K562 (cell line): ENCODE measurements around the gene RCC1. TPM values are rescaled to one million over a fixed set of nuclear protein-coding genes. Genes with fewer than 3 reads are reported as not detected.
A peak's percentile ranks its signal among the peaks of the same experiment; 100 is the strongest.

Experiments
- CHCHD3 ChIP-seq: fragments of 250-450 bp; sonication (Bioruptor Pico); IDR thresholded peaks from 2 replicates; pipeline ENCODE4 v2.1.2; 2022; ENCODE audit warnings: mild to moderate bottlenecking
- CTBP1 ChIP-seq: fragments of 450-650 bp; IDR thresholded peaks from 2 replicates; pipeline ENCODE4 v1.6.1; 2016; ENCODE audit warnings: borderline replicate concordance
- GABPB1 ChIP-seq: sonication (generic); formaldehyde crosslinking; IDR thresholded peaks from 2 replicates; pipeline ENCODE4 v1.8.0; 2022; ENCODE audit warnings: mild to moderate bottlenecking, missing genetic modification reagents
- LARP7 ChIP-seq: fragments of 450-650 bp; IDR thresholded peaks from 2 replicates; pipeline ENCODE4 v1.6.1; 2016
- MGA ChIP-seq: fragments of 450-650 bp; IDR thresholded peaks from 2 replicates; pipeline ENCODE4 v1.6.1; 2016; ENCODE audit warnings: mild to moderate bottlenecking, moderate library complexity
- NFE2 ChIP-seq: IDR thresholded peaks from 2 replicates; pipeline ENCODE4 v1.6.1; 2014; ENCODE audit warnings: antibody characterized with exemption, low read depth
- PHF20 ChIP-seq: fragments of 450-650 bp; IDR thresholded peaks from 2 replicates; pipeline ENCODE4 v1.6.1; 2018; ENCODE audit not compliant: partially characterized antibody
- SMAD4 ChIP-seq: fragments of 250-450 bp; sonication (Bioruptor Pico); conservative IDR thresholded peaks from 2 replicates; pipeline ENCODE4 v1.8.0; 2021; ENCODE audit warnings: inconsistent platforms, mild to moderate bottlenecking, moderate library complexity
- SOX6 ChIP-seq: fragments of 450-650 bp; IDR thresholded peaks from 2 replicates; pipeline ENCODE4 v1.6.1; 2014; ENCODE audit warnings: mild to moderate bottlenecking
- STAG1 ChIP-seq: sonication (generic); formaldehyde crosslinking; IDR thresholded peaks from 2 replicates; pipeline ENCODE4 v1.5.0; 2020; ENCODE audit warnings: missing genetic modification reagents, borderline replicate concordance
- TAF7 ChIP-seq: fragments of 450-650 bp; IDR thresholded peaks from 2 replicates; pipeline ENCODE4 v1.6.1; 2016; ENCODE audit warnings: missing genetic modification characterization, missing compliant biosample characterization
- TCF7L2 ChIP-seq: fragments of 150-350 bp; IDR thresholded peaks from 2 replicates; pipeline ENCODE4 v1.6.1; 2016; ENCODE audit warnings: low read depth, mild to moderate bottlenecking, low read length, moderate library complexity
- TSC22D4 ChIP-seq: fragments of 450-650 bp; IDR thresholded peaks from 2 replicates; pipeline ENCODE4 v1.6.1; 2016; ENCODE audit warnings: missing genetic modification characterization, missing biosample characterization, control low read depth
- ZBTB7A ChIP-seq: IDR thresholded peaks from 2 replicates; pipeline ENCODE4 v1.6.1; 2011; ENCODE audit warnings: low read depth, mild to moderate bottlenecking, low read length, moderate library complexity, borderline replicate concordance; ENCODE audit not compliant: control insufficient read depth
- ZNF263 ChIP-seq: sonication (generic); formaldehyde crosslinking; IDR thresholded peaks from 2 replicates; pipeline ENCODE4 v1.8.0; 2022; ENCODE audit warnings: mild to moderate bottlenecking, missing genetic modification reagents, borderline replicate concordance
- ZNF277 ChIP-seq: fragments of 250-450 bp; sonication (Bioruptor Pico); IDR thresholded peaks from 2 replicates; pipeline ENCODE4 v1.8.0; 2022; ENCODE audit warnings: inconsistent platforms, mild to moderate bottlenecking, moderate library complexity, borderline replicate concordance
- ZNF282 ChIP-seq: sonication (generic); formaldehyde crosslinking; IDR thresholded peaks from 2 replicates; pipeline ENCODE4 v1.8.1; 2023; ENCODE audit warnings: missing genetic modification reagents
- ZNF408 ChIP-seq: fragments of 250-450 bp; sonication (Bioruptor Pico); IDR thresholded peaks from 2 replicates; pipeline ENCODE4 v1.4.0; 2020; ENCODE audit warnings: low read depth, mild to moderate bottlenecking, moderate library complexity
- polyA plus RNA-seq, 8 experiments: library from polyadenylated mRNA; depleted of rRNA in 4 of 8; stranded (reverse) in 5 of 8; unstranded in 3 of 8; fragments of >200 nt; fragmentation: Nextera tagmentation in 2 of 8; fragmentation: Illumina TruSeq in 1 of 8; extraction: Ambion mirVana in 2 of 8; extraction: Trizol in 1 of 8; gene quantifications; 2 replicates each; pipeline versions ENCODE4 v1.2.1 to v1.2.3, GENCODE V29; 2011 to 2014; ENCODE audit warnings: inconsistent platforms in 1 of 8, missing spikeins in 1 of 8
- total RNA-seq, 7 experiments: library from RNA; depleted of rRNA in 6 of 7; stranded (reverse); fragments of >200 nt in 6 of 7; fragmentation: Illumina TruSeq in 2 of 7; extraction: Trizol in 2 of 7; gene quantifications; 2 replicates each; pipeline versions ENCODE4 v1.2.1 to v1.2.3, GENCODE V29; 2011 to 2021; ENCODE audit warnings: low replicate concordance in 1 of 7

The RCC1 gene
- total and polyA plus RNA-seq, 9 of the 15 experiments (the other 6 are each of a cell fraction or from before 2014, with no cell fraction given) = 16.4 to 202 (median 107) TPM

GRCh38 chr1:28510970-28511440 is 5.2 kb downstream of the RCC1 start (continued):
- no peak for TF ChIP-seq MGA
- TF ChIP-seq SMAD4 = no peak
- TF ChIP-seq ZNF277 (CRISPR knock-in tag) = no peak
- no peak for TF ChIP-seq LARP7
- TF ChIP-seq ZNF263 (CRISPR knock-in tag) = no peak
- TF ChIP-seq CTBP1 = no peak
- TF ChIP-seq PHF20 = no peak
- TF ChIP-seq ZNF282 (CRISPR knock-in tag) = no peak
- no peak for TF ChIP-seq STAG1 (CRISPR knock-in tag)
- TF ChIP-seq TAF7 (tag) = no peak
- peak; percentile 35; the same call in 1 of the 2 replicates for TF ChIP-seq CHCHD3 (CRISPR knock-in tag)
- no peak for TF ChIP-seq SOX6
- TF ChIP-seq ZBTB7A = no peak
- no peak for TF ChIP-seq TSC22D4 (tag)
- no peak for TF ChIP-seq NFE2
- TF ChIP-seq ZNF408 (CRISPR knock-in tag) = no peak
- TF ChIP-seq TCF7L2 = no peak
- TF ChIP-seq GABPB1 (CRISPR knock-in tag) = no peak
